Measurements from ENCODE around the gene ADA.
"Not testable (repeated sequence)": the region's sequence is repeated elsewhere in the genome, so short reads cannot be mapped to it uniquely, and the experiment has no call there.

Gene ADA

DNA sequence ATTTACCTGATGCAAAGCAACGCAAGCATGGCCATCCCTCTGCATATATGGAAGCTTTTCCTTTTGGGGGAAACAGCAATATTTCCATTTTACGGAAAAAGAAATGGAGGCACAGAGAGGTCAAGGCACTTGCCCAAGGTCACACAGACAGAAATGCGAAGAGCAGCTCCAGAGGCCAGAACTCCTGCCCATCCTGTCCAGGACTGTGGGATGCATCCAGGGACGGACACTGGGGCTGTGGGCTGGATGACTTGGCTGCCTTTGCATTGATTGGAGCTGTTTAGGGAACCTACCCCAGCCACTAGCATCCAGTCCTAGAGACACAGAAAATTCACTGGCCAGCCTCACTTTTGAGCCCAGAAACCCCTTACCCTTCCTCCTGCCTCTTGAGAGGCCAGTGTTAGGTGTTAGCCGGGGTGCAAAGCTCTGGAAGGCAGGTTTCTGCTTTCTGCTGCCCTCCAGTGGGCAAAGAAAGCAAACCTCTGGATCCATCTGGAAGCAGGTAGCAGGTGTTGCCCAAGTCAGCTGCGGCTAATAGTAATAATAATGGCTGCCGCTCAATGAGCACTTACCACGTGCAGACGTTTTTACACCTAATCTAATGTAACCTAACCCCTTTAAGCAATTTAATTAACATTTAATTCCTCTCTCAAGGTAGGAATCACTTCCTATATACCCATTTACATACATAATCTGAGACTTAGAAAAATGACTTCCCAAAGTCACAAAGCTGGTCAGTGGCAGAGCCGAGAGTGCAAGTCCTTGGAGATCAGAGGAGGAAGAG is 32.0 kb upstream of the ADA start:
- TF ChIP-seq, protein P1, sequence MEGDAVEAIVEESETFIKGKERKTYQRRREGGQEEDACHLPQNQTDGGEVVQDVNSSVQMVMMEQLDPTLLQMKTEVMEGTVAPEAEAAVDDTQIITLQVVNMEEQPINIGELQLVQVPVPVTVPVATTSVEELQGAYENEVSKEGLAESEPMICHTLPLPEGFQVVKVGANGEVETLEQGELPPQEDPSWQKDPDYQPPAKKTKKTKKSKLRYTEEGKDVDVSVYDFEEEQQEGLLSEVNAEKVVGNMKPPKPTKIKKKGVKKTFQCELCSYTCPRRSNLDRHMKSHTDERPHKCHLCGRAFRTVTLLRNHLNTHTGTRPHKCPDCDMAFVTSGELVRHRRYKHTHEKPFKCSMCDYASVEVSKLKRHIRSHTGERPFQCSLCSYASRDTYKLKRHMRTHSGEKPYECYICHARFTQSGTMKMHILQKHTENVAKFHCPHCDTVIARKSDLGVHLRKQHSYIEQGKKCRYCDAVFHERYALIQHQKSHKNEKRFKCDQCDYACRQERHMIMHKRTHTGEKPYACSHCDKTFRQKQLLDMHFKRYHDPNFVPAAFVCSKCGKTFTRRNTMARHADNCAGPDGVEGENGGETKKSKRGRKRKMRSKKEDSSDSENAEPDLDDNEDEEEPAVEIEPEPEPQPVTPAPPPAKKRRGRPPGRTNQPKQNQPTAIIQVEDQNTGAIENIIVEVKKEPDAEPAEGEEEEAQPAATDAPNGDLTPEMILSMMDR (IDR thresholded peaks at IDR 0.05), result peak; percentile 67 to 70
- H3K27ac ChIP-seq, result no peak overlapping the region
- H3K27me3 ChIP-seq, result no peaks in the 10 kb centered on the region
- intact Hi-C loops (cut with DNase I; ENCODE audit: low total_unique reads), result loop anchor here (5.0 kb wide), 2 partner anchors 184 to 296 kb away; no protein-coding TSS in a partner anchor
- no peak overlapping the region for H3K4me3 ChIP-seq
- no peaks in the 10 kb centered on the region for H3K36me3 ChIP-seq
- peaks cover 0 to 10% (median 2%) of the 10 kb centered on the region in 4 donors for H3K4me1 ChIP-seq
- peak in 1 of 2 donors; percentile 67 for DNase-seq
- H3K9me3 ChIP-seq, result no peaks in the 10 kb centered on the region

DNA sequence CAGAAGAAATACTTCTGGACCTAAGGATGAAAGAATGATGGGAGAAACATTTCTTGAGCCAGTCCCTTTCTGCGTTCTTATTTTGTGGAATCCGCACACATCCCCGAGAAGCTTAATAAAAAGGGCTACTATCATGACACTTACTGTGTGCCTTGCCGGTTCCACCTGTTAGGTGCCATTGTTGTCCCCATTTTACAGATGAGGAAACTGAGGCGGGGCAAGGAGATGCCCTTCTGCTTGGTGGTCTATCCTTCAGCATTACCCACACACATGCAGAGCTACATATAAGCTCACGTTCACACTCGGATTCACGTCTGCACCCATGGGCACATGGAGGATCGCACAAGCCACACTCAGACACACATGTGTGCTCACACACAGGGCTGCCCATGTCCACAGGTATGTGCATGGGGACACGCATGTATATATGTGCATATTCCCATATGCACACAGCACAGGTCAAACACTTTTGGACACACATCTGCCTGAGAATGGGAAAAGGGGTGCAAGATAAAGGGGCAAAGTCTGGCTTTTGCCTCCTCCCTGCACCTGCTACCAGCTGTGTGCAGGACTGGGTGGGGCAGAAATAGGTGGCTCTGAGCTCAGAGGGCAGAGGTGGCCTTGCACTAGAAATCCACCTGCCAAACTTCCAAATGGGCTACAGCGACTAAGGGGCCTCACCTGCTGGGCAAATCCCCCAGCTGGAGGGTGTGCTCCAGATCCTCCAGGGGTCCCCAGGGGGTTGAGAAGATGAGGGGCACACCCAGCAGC is 30.5 kb upstream of the ADA start:
- H3K27ac ChIP-seq, result no peak overlapping the region
- TF ChIP-seq, protein P1 (IDR thresholded peaks at IDR 0.05), result no peak
- H3K4me1 ChIP-seq, result peaks cover 0 to 7% (median 2%) of the 10 kb centered on the region in 4 donors
- H3K9me3 ChIP-seq, result no peaks in the 10 kb centered on the region
- intact Hi-C loops (cut with DNase I; ENCODE audit: low total_unique reads), result loop anchor here (5.0 kb wide), 2 partner anchors 185 to 295 kb away; no protein-coding TSS in a partner anchor
- no peaks in the 10 kb centered on the region for H3K27me3 ChIP-seq
- no peak overlapping the region for H3K4me3 ChIP-seq
- H3K36me3 ChIP-seq, result no peaks in the 10 kb centered on the region
- DNase-seq, result peak in 1 of 2 donors; percentile 29

DNA sequence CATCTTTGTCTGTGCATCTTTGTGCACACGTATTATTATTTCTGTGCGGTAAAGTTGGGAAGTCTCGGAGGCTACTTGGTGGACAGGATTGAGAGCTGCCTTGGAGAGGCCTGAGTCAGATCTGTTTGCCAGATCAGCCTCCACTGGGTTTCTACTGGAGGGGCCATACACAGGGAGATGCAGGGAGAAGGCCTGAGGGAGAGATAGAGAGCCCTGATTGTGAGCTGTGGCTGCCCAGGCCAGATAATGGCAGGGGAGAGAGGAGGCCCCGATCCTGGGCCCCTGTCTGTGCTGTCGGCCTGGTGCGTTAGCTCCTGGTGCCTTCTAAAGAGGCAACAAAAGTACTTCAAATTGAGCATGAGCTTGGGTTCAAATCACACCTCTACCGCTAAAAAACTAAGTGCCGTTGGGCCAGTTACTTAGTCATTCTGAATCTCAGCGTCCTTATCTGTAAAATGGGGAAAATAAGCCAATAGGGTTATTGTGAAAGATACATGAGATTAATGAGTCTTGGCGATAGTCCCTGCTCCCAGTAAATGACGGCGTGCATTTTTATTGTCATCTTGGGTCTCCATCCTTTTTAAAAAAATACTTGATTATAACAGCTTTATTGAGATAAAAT is 27.6 kb upstream of the ADA start:
- no peak overlapping the region for H3K27ac ChIP-seq
- H3K9me3 ChIP-seq, result no peaks in the 10 kb centered on the region
- DNase-seq, result no peak
- intact Hi-C loops (cut with DNase I; ENCODE audit: low total_unique reads), result no loop called here
- TF ChIP-seq, protein P1 (IDR thresholded peaks at IDR 0.05), result no peak
- no peaks in the 10 kb centered on the region for H3K4me1 ChIP-seq
- no peaks in the 10 kb centered on the region for H3K27me3 ChIP-seq
- no peaks in the 10 kb centered on the region for H3K36me3 ChIP-seq
- no peak overlapping the region for H3K4me3 ChIP-seq

DNA sequence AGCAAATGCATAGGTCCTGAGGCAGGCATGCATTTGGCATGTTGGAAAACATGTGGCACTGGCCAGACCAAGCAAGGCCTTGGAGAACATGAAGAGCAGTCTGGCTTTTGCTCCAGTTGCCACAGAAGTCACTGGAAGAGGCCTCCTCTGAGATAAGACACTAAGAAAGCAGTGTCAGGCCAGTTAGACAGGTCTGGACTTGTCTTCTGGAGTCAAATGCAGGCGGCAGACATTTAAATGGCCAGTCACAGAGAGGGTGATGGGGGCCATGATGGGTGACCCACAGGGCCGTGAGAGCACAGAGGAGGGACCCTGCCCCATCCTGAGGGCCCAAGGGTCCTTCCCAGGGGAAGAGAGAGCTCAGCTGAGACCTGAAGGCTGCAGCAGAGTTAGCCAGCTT is 26.7 kb upstream of the ADA start:
- TF ChIP-seq, protein P1 (IDR thresholded peaks at IDR 0.05), result no peak
- Histone ChIP-seq H3K36me3 (no peaks in the 10 kb centered on the region), H3K4me3 (no peak overlapping the region), H3K27ac (no peak overlapping the region), H3K9me3 (no peaks in the 10 kb centered on the region), H3K27me3 (no peaks in the 10 kb centered on the region), H3K4me1 (no peaks in the 10 kb centered on the region)
- no peak for DNase-seq
- intact Hi-C loops (cut with DNase I; ENCODE audit: low total_unique reads), result no loop called here

DNA sequence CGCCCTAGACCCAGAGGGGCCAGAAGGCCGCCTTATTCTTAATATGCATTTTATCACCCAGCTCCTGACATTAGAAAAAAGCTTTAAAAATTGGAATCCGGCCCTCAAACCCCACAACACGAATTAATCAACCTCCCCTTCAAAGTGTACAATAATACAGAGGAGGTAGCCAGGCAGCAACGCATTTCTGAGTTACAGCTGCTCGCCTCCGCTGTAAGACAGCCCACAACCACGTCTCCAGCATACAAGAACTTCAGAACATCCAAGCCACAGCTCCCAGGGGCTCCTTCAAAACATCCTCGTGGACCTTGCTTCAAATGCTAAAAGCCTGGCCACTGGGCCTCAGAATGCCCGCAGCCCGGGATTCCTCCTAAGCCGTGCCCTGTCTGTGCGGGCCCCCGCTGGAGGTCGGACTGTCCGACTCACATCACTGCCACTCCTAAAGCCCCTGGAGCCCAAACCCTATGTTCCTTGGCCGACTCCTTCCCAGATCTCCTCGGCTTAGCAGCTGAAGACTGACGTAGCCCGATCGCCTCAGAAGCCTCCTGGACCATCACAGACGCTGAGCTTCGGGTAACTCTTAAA is 20.9 kb upstream of the ADA start:
- H3K36me3 ChIP-seq; DNase-seq; H3K27me3 ChIP-seq; intact Hi-C loops (cut with DNase I; ENCODE audit: low total_unique reads); H3K27ac ChIP-seq; H3K4me3 ChIP-seq; H3K4me1 ChIP-seq; H3K9me3 ChIP-seq: not testable (repeated sequence)

DNA sequence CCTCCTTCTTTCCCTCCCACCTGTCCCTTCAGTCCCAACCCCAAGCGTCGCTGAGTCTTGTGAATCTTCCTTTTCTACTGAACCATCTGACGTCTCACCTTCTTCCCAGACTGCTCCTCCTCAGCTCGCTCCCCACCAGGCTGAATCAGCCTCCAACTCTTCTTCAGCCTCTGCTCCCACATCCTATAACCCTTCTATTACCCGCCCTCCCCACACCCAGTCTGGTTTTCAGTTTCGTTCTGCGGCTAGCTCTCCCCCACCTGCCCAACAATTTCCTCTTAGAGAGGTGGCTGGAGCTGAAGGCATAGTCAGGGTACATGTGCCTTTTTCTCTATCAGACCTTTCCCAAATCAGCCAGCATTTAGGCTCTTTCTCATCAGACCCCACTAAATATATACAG is 20.0 kb upstream of the ADA start:
- H3K9me3 ChIP-seq; H3K36me3 ChIP-seq; H3K27me3 ChIP-seq; DNase-seq; H3K4me1 ChIP-seq; intact Hi-C loops (cut with DNase I; ENCODE audit: low total_unique reads); H3K4me3 ChIP-seq; H3K27ac ChIP-seq: not testable (repeated sequence)

DNA sequence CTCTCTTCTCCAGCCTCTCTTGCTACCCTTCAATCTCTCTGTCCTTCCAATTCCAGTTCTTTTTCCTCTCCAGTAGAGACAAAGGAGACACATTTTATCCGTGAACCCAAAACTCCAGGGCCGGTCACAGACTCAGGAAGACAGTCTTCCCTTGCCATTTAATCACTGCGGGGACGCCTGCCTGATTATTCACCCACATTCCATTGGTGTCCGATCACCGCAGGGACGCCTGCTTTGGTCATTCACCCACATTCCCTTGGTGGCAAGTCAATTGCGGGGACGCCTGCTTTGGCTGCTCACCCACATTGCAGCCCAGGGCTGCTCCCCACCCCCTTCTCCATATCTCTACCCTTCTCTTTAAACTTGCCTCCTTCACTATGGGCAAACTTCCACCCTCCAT is 19.4 kb upstream of the ADA start:
- H3K4me3 ChIP-seq; H3K27ac ChIP-seq; DNase-seq; H3K36me3 ChIP-seq; H3K4me1 ChIP-seq; intact Hi-C loops (cut with DNase I; ENCODE audit: low total_unique reads); H3K9me3 ChIP-seq; H3K27me3 ChIP-seq: not testable (repeated sequence)

Measured in tibial artery (tissue), 4 donors.